Liver (tissue), 9 donors: ENCODE measurements around the gene TUBB4B. TPM values are rescaled to one million over a fixed set of nuclear protein-coding genes. Genes with fewer than 3 reads are reported as not detected.

ENCODE experiments used
- DNase-seq: peaks from one replicate; pipeline ENCODE4 v3.0.0-alpha.2; 2017; ENCODE audit warnings: low spot score
- H3K27ac ChIP-seq, 2 donors: one replicate each; pipeline ENCODE4 v1.7.0; 2013; ENCODE audit warnings: inconsistent platforms in 2 of 2, low read length in 2 of 2, control low read depth in 1 of 2, low read depth in 1 of 2, mild to moderate bottlenecking in 1 of 2
- H3K27me3 ChIP-seq, 4 donors: one replicate each; pipeline versions ENCODE4 v1.6.1 to v1.7.0; 2013; ENCODE audit warnings: low read length in 3 of 4, inconsistent platforms in 1 of 4, mild to moderate bottlenecking in 1 of 4, moderate library complexity in 1 of 4; ENCODE audit not compliant: control insufficient read depth in 4 of 4, insufficient read depth in 4 of 4
- H3K36me3 ChIP-seq, 4 donors: one replicate each; pipeline versions ENCODE4 v1.6.1 to v1.7.0; 2013; ENCODE audit warnings: low read length in 3 of 4, mild to moderate bottlenecking in 3 of 4, low read depth in 1 of 4, moderate library complexity in 1 of 4; ENCODE audit not compliant: control insufficient read depth in 4 of 4, insufficient read depth in 3 of 4
- H3K4me1 ChIP-seq, 4 donors: one replicate each; pipeline versions ENCODE4 v1.6.1 to v1.7.0; 2013; ENCODE audit warnings: low read length in 3 of 4, mild to moderate bottlenecking in 3 of 4, moderate library complexity in 1 of 4; ENCODE audit not compliant: control insufficient read depth in 4 of 4, insufficient read depth in 4 of 4
- H3K4me3 ChIP-seq, 3 donors: one replicate each; pipeline versions ENCODE4 v1.6.1 to v1.7.0; 2013; ENCODE audit warnings: low read length in 3 of 3, control low read depth in 1 of 3, low read depth in 1 of 3, mild to moderate bottlenecking in 1 of 3
- H3K9ac ChIP-seq, 2 donors: one replicate each; pipeline ENCODE4 v1.7.0; 2013; ENCODE audit warnings: low read length in 2 of 2, mild to moderate bottlenecking in 2 of 2, moderate library complexity in 2 of 2, control low read depth in 1 of 2, low read depth in 1 of 2
- H3K9me3 ChIP-seq, 4 donors: one replicate each; pipeline versions ENCODE4 v1.6.1 to v1.7.0; 2013; ENCODE audit warnings: low read length in 3 of 4; ENCODE audit not compliant: control insufficient read depth in 4 of 4
- EGR1 ChIP-seq, 2 donors: IDR thresholded peaks; 2 replicates each; pipeline ENCODE4 v1.6.1; 2016 to 2018; ENCODE audit warnings: antibody characterized with exemption in 2 of 2, low read depth in 2 of 2
- FOXA1 ChIP-seq: IDR thresholded peaks from 2 replicates; pipeline ENCODE4 v1.6.1; 2016; ENCODE audit warnings: antibody characterized with exemption
- FOXA2 ChIP-seq: IDR thresholded peaks from 2 replicates; pipeline ENCODE4 v1.6.1; 2016; ENCODE audit warnings: antibody characterized with exemption
- GABPA ChIP-seq, 2 donors: IDR thresholded peaks in 1 of 2; conservative IDR thresholded peaks in 1 of 2; 2 replicates each; pipeline ENCODE4 v1.6.1; 2016; ENCODE audit warnings: antibody characterized with exemption in 2 of 2, mild to moderate bottlenecking in 1 of 2, moderate library complexity in 1 of 2
- HNF4A ChIP-seq, 2 donors: conservative IDR thresholded peaks; 2 replicates each; pipeline ENCODE4 v1.6.1; 2016; ENCODE audit warnings: antibody characterized with exemption in 2 of 2, mild to moderate bottlenecking in 2 of 2
- JUND ChIP-seq, 2 donors: IDR thresholded peaks; 2 replicates each; pipeline ENCODE4 v1.6.1; 2016; ENCODE audit warnings: antibody characterized with exemption in 2 of 2
- NR2F2 ChIP-seq: IDR thresholded peaks from 2 replicates; pipeline ENCODE4 v1.6.1; 2016; ENCODE audit warnings: antibody characterized with exemption
- RAD21 ChIP-seq, 2 donors: IDR thresholded peaks; 2 replicates each; pipeline ENCODE4 v1.6.1; 2016; ENCODE audit warnings: antibody characterized with exemption in 2 of 2, mild to moderate bottlenecking in 2 of 2
- RXRA ChIP-seq, 2 donors: IDR thresholded peaks; 2 replicates each; pipeline ENCODE4 v1.6.1; 2017 to 2018; ENCODE audit warnings: antibody characterized with exemption in 2 of 2, mild to moderate bottlenecking in 1 of 2
- SP1 ChIP-seq: IDR thresholded peaks from 2 replicates; pipeline ENCODE4 v1.6.1; 2018; ENCODE audit warnings: antibody characterized with exemption, mild to moderate bottlenecking
- TAF1 ChIP-seq: conservative IDR thresholded peaks from 2 replicates; pipeline ENCODE4 v1.6.1; 2016; ENCODE audit warnings: antibody characterized with exemption, mild to moderate bottlenecking
- YY1 ChIP-seq: IDR thresholded peaks from 2 replicates; pipeline ENCODE4 v1.6.1; 2016; ENCODE audit warnings: antibody characterized with exemption, mild to moderate bottlenecking
- WGBS: extraction: QIAGEN DNeasy Blood & Tissue Kit; methylation state at CpG from one replicate; pipeline ENCODE4 v1.1.7; 2013; 5-methylcytosine and 5-hydroxymethylcytosine counted together
- polyA plus RNA-seq, 2 donors: library from polyadenylated mRNA; stranded (reverse) in 1 of 2; unstranded in 1 of 2; fragments of 200-250 nt in 1 of 2; fragments of >200 nt in 1 of 2; fragmentation: Nextera tagmentation in 1 of 2; extraction: Ambion mirVana in 1 of 2; gene quantifications; one replicate each; pipeline versions ENCODE4 v1.2.1 to v1.2.3, GENCODE V29; 2013 to 2015
- total RNA-seq, 2 donors: library from RNA; depleted of rRNA; stranded (reverse); fragments of >200 nt; gene quantifications; one replicate each; pipeline ENCODE4 v1.2.3, GENCODE V29; 2014
- TF ChIP-seq, protein P1 (sequence below): IDR thresholded peaks from 2 replicates; pipeline ENCODE4 v1.6.1; 2016; ENCODE audit warnings: antibody characterized with exemption
- TF ChIP-seq, protein P2 (sequence below): IDR thresholded peaks from 2 replicates; pipeline ENCODE4 v1.6.1; 2016; ENCODE audit warnings: antibody characterized with exemption, mild to moderate bottlenecking
- TF ChIP-seq, protein P3 (sequence below): IDR thresholded peaks from 2 replicates; pipeline ENCODE4 v1.6.1; 2016; ENCODE audit warnings: antibody characterized with exemption
- TF ChIP-seq, protein P4 (sequence below): fragments of 150-350 bp; IDR thresholded peaks from 2 replicates; pipeline ENCODE4 v1.5.1; 2017; ENCODE audit warnings: improper control_type of control experiment, low read depth, low read length; ENCODE audit not compliant: missing input control
- TF ChIP-seq, protein P5 (sequence below): IDR thresholded peaks from 2 replicates; pipeline ENCODE4 v1.6.1; 2016; ENCODE audit warnings: antibody characterized with exemption
- donor health status: healthy.
- donor health status: healthy.
- donor health status: healthy.
- donor health status: healthy.
- donor health status: healthy.

The TUBB4B gene
- total and polyA plus RNA-seq, 4 donors: 173 to 199 (median 185) TPM

DNA sequence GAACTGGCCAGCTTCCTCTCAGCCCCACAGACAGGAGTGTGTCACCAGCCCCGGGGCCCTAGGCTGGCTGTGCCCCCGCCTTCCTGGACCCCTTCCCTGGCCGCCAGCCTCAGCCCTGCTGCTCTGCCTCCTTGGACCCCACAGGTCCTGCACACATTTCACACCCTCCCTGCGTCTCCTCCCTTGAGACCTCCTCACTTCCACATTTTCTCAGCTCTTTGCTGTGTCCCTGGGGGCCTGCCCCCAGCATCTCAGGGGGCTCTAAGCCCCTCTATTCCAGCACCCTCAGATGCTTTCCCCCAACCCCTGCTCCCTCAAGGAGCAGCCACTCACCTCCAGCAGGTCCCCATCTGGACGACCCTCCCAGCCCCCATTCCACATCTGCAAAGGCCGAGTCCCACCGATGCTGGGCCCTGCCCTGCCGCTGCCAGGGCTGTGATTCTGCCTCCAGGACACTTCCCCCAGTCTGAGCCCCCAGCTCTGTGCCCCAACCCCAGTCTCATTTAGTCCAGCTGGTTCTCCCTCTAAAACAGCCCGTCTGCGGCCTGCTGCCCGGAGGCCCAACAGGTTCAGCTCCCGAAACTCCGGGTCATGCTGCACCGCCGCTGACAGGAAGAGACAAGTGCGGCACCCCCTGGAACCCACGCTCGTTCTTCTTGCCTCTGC, 6.2 kb upstream of the TUBB4B start:
- Histone ChIP-seq H3K27me3 (no peaks in the 10 kb centered on the region), H3K4me3 (no peak overlapping the region), H3K9me3 (no peaks in the 10 kb centered on the region), H3K9ac (no peak overlapping the region), H3K27ac (no peak overlapping the region), H3K4me1 (peaks cover 5 to 22% (median 8%) of the 10 kb centered on the region in 4 donors), H3K36me3 (no peaks in the 10 kb centered on the region)
- TF ChIP-seq, protein P1, sequence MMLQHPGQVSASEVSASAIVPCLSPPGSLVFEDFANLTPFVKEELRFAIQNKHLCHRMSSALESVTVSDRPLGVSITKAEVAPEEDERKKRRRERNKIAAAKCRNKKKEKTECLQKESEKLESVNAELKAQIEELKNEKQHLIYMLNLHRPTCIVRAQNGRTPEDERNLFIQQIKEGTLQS: no peak
- TF ChIP-seq JUND (IDR thresholded peaks at IDR 0.05): no peak
- TF ChIP-seq FOXA1: no peak
- no peak for TF ChIP-seq TAF1
- no peak for TF ChIP-seq EGR1 (IDR thresholded peaks at IDR 0.05; ENCODE audit: low read depth in 2 of 2)
- TF ChIP-seq, protein P2, sequence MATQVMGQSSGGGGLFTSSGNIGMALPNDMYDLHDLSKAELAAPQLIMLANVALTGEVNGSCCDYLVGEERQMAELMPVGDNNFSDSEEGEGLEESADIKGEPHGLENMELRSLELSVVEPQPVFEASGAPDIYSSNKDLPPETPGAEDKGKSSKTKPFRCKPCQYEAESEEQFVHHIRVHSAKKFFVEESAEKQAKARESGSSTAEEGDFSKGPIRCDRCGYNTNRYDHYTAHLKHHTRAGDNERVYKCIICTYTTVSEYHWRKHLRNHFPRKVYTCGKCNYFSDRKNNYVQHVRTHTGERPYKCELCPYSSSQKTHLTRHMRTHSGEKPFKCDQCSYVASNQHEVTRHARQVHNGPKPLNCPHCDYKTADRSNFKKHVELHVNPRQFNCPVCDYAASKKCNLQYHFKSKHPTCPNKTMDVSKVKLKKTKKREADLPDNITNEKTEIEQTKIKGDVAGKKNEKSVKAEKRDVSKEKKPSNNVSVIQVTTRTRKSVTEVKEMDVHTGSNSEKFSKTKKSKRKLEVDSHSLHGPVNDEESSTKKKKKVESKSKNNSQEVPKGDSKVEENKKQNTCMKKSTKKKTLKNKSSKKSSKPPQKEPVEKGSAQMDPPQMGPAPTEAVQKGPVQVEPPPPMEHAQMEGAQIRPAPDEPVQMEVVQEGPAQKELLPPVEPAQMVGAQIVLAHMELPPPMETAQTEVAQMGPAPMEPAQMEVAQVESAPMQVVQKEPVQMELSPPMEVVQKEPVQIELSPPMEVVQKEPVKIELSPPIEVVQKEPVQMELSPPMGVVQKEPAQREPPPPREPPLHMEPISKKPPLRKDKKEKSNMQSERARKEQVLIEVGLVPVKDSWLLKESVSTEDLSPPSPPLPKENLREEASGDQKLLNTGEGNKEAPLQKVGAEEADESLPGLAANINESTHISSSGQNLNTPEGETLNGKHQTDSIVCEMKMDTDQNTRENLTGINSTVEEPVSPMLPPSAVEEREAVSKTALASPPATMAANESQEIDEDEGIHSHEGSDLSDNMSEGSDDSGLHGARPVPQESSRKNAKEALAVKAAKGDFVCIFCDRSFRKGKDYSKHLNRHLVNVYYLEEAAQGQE: no peak
- no peak for TF ChIP-seq RXRA (IDR thresholded peaks at IDR 0.05)
- TF ChIP-seq, protein P3, sequence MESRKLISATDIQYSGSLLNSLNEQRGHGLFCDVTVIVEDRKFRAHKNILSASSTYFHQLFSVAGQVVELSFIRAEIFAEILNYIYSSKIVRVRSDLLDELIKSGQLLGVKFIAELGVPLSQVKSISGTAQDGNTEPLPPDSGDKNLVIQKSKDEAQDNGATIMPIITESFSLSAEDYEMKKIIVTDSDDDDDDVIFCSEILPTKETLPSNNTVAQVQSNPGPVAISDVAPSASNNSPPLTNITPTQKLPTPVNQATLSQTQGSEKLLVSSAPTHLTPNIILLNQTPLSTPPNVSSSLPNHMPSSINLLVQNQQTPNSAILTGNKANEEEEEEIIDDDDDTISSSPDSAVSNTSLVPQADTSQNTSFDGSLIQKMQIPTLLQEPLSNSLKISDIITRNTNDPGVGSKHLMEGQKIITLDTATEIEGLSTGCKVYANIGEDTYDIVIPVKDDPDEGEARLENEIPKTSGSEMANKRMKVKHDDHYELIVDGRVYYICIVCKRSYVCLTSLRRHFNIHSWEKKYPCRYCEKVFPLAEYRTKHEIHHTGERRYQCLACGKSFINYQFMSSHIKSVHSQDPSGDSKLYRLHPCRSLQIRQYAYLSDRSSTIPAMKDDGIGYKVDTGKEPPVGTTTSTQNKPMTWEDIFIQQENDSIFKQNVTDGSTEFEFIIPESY: no peak
- TF ChIP-seq, protein P4, sequence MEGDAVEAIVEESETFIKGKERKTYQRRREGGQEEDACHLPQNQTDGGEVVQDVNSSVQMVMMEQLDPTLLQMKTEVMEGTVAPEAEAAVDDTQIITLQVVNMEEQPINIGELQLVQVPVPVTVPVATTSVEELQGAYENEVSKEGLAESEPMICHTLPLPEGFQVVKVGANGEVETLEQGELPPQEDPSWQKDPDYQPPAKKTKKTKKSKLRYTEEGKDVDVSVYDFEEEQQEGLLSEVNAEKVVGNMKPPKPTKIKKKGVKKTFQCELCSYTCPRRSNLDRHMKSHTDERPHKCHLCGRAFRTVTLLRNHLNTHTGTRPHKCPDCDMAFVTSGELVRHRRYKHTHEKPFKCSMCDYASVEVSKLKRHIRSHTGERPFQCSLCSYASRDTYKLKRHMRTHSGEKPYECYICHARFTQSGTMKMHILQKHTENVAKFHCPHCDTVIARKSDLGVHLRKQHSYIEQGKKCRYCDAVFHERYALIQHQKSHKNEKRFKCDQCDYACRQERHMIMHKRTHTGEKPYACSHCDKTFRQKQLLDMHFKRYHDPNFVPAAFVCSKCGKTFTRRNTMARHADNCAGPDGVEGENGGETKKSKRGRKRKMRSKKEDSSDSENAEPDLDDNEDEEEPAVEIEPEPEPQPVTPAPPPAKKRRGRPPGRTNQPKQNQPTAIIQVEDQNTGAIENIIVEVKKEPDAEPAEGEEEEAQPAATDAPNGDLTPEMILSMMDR: no peak
- no peak for TF ChIP-seq RAD21 (IDR thresholded peaks at IDR 0.05)
- no peak for TF ChIP-seq SP1
- TF ChIP-seq, protein P5, sequence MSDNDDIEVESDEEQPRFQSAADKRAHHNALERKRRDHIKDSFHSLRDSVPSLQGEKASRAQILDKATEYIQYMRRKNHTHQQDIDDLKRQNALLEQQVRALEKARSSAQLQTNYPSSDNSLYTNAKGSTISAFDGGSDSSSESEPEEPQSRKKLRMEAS: no peak
- TF ChIP-seq YY1: no peak
- TF ChIP-seq NR2F2: no peak
- TF ChIP-seq GABPA (IDR thresholded peaks at IDR 0.05 in 1 of 2, conservative IDR thresholded peaks at IDR 0.05 in 1 of 2): no peak
- TF ChIP-seq FOXA2: no peak
- no peak for TF ChIP-seq HNF4A (conservative IDR thresholded peaks at IDR 0.05)
- 78% methylated on average over 18 of the region's 18 CpGs for WGBS
- DNase-seq: no peak
